PC-3 (cell line): ENCODE measurements around the gene TSC22D3. TPM values are rescaled to one million over a fixed set of nuclear protein-coding genes. Genes with fewer than 3 reads are reported as not detected.

Experiments used
- ATAC-seq: fragments of 200-7000 bp; cut with Tn5 transposase; 2 replicates; pipeline ENCODE4 v1.9.1; 2020; ENCODE audit warnings: mild to moderate bottlenecking, moderate library complexity
- BruUV-seq: library from RNA; stranded (reverse); fragments of 400-500 nt; replicated peaks from 2 replicates; lab custom pipeline; 2021; lab: Mats Ljungman, UMichigan
- CTCF ChIA-PET: fragments of 300-600 bp; sonication (Branson Sonifier 250); formaldehyde crosslinking; loops from one replicate; lab custom pipeline; 2022; ENCODE audit warnings: antibody characterized with exemption; lab: Charles Lee
- POLR2A ChIA-PET: fragments of 300-600 bp; sonication (Branson Sonifier 250); formaldehyde crosslinking; loops from one replicate; lab custom pipeline; 2022; ENCODE audit warnings: antibody characterized with exemption; ENCODE audit not compliant: unreplicated experiment; lab: Charles Lee
- DNase-seq: peaks from one replicate; pipeline ENCODE4 v3.0.0-alpha.2; 2015
- H2AFZ ChIP-seq: fragments of 300-600 bp; sonication (generic); 2 replicates; pipeline ENCODE4 v1.6.0; 2016; ENCODE audit warnings: antibody characterized with exemption, low read length
- H3F3A ChIP-seq: fragments of 300-600 bp; sonication (generic); one replicate; pipeline ENCODE4 v1.6.0; 2017; ENCODE audit warnings: antibody characterized with exemption, low read length, control low read depth, mild to moderate bottlenecking; ENCODE audit not compliant: unreplicated experiment
- H3K27ac ChIP-seq: fragments of 300-600 bp; sonication (generic); 2 replicates; pipeline ENCODE4 v1.5.1; 2016; ENCODE audit warnings: mild to moderate bottlenecking, low read length
- H3K27me3 ChIP-seq: fragments of 300-600 bp; sonication (generic); 2 replicates; pipeline ENCODE4 v1.6.1; 2016; ENCODE audit warnings: low read length, mixed read lengths
- H3K36me3 ChIP-seq: fragments of 300-600 bp; sonication (generic); 2 replicates; pipeline ENCODE4 v1.6.1; 2016; ENCODE audit warnings: low read depth, mixed run types, low read length, mixed read lengths
- H3K4me1 ChIP-seq: fragments of 300-600 bp; sonication (generic); 2 replicates; pipeline ENCODE4 v1.5.1; 2016; ENCODE audit warnings: low read length; ENCODE audit not compliant: insufficient read depth
- H3K4me2 ChIP-seq: fragments of 300-600 bp; sonication (generic); 2 replicates; pipeline ENCODE4 v1.6.0; 2016; ENCODE audit warnings: low read length
- H3K4me3 ChIP-seq: fragments of 300-600 bp; sonication (generic); 2 replicates; pipeline ENCODE4 v1.5.1; 2016; ENCODE audit warnings: mild to moderate bottlenecking, low read length, mixed read lengths
- H3K79me2 ChIP-seq: fragments of 300-600 bp; sonication (generic); 2 replicates; pipeline ENCODE4 v1.6.1; 2017; ENCODE audit warnings: low read length, mixed read lengths
- H3K9ac ChIP-seq: fragments of 300-600 bp; sonication (generic); 2 replicates; pipeline ENCODE4 v1.6.0; 2016; ENCODE audit warnings: mild to moderate bottlenecking, low read length
- H3K9me2 ChIP-seq: fragments of 300-600 bp; sonication (generic); replicated peaks from 2 replicates; pipeline ENCODE4 v1.6.1; 2016; ENCODE audit warnings: mixed run types, low read length, mixed read lengths
- H3K9me3 ChIP-seq: fragments of 300-600 bp; sonication (generic); 2 replicates; pipeline ENCODE4 v1.6.1; 2016; ENCODE audit warnings: low read length, mixed read lengths
- H4K20me1 ChIP-seq: fragments of 300-600 bp; sonication (generic); 2 replicates; pipeline ENCODE4 v1.6.1; 2016; ENCODE audit warnings: low read length, mixed read lengths
- EZH2 ChIP-seq: fragments of 300-600 bp; sonication (generic); IDR thresholded peaks from one replicate; pipeline ENCODE4 v1.6.1; 2017; ENCODE audit warnings: antibody characterized with exemption, mild to moderate bottlenecking, low read length; ENCODE audit not compliant: unreplicated experiment
- EZH2phosphoT487 ChIP-seq: fragments of 300-600 bp; sonication (generic); IDR thresholded peaks from 2 replicates; pipeline ENCODE4 v1.6.1; 2018; ENCODE audit warnings: mild to moderate bottlenecking, antibody characterized with exemption, low read length, borderline replicate concordance
- intact Hi-C: fragments of 100-400 bp; cut with micrococcal nuclease; formaldehyde crosslinking; loops from 2 replicates; pipeline ENCODE4 v1.9.0; 2023
- total RNA-seq: library from RNA; depleted of rRNA; stranded (reverse); fragments of >200 nt; gene quantifications from 2 replicates; pipeline ENCODE4 v1.2.3, GENCODE V29; 2014
- TF ChIP-seq, protein P1 (sequence below): fragments of 300-600 bp; sonication (generic); conservative IDR thresholded peaks from 2 replicates; pipeline ENCODE4 v1.5.1; 2017; ENCODE audit warnings: antibody characterized with exemption, low read depth, mild to moderate bottlenecking, low read length

TSC22D3 gene
- total RNA-seq, 1 experiment from 2014 or later = 17.8 TPM

DNA sequence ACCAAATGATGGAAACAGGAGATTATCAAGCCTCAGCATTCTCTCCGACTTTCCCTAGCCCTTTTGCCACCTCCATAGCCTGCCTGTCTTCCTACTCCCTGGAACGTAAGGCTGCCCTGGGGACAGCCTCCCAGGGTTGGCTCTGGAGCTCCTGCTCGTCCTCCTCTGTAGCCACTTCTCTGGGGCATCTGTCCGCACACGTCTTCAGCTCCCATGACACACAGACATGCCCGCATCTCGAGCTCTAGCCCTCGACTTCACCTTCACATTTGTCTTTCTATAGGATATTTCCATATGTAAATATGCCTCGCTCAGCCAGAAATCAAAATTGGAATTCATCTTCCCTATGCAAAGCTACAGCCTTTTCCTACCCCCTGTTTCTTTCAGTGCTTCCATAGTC, 67.7 kb downstream of the TSC22D3 start:
- Histone ChIP-seq H3K36me3 (no peaks in the 10 kb centered on the region), H3K4me2 (no peak overlapping the region), H4K20me1 (no peaks in the 10 kb centered on the region), H3K4me3 (no peak overlapping the region), H3K79me2 (no peaks in the 10 kb centered on the region), H3K4me1 (peaks cover 13% of the 10 kb centered on the region), H3K27ac (no peak overlapping the region), H3K9me2 (no peaks in the 10 kb centered on the region), H3K9ac (no peak overlapping the region), H2AFZ (no peak overlapping the region), H3K9me3 (no peaks in the 10 kb centered on the region), H3F3A (no peaks in the 10 kb centered on the region), H3K27me3 (no peaks in the 10 kb centered on the region)
- ATAC-seq = no peak
- BruUV-seq = no TSS peak
- TF ChIP-seq, protein P1, sequence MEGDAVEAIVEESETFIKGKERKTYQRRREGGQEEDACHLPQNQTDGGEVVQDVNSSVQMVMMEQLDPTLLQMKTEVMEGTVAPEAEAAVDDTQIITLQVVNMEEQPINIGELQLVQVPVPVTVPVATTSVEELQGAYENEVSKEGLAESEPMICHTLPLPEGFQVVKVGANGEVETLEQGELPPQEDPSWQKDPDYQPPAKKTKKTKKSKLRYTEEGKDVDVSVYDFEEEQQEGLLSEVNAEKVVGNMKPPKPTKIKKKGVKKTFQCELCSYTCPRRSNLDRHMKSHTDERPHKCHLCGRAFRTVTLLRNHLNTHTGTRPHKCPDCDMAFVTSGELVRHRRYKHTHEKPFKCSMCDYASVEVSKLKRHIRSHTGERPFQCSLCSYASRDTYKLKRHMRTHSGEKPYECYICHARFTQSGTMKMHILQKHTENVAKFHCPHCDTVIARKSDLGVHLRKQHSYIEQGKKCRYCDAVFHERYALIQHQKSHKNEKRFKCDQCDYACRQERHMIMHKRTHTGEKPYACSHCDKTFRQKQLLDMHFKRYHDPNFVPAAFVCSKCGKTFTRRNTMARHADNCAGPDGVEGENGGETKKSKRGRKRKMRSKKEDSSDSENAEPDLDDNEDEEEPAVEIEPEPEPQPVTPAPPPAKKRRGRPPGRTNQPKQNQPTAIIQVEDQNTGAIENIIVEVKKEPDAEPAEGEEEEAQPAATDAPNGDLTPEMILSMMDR = no peak
- no peak for TF ChIP-seq EZH2
- ChIA-PET CTCF (no interaction called here), POLR2A (no interaction called here)
- DNase-seq = no peak
- intact Hi-C loops = no loop called here

DNA sequence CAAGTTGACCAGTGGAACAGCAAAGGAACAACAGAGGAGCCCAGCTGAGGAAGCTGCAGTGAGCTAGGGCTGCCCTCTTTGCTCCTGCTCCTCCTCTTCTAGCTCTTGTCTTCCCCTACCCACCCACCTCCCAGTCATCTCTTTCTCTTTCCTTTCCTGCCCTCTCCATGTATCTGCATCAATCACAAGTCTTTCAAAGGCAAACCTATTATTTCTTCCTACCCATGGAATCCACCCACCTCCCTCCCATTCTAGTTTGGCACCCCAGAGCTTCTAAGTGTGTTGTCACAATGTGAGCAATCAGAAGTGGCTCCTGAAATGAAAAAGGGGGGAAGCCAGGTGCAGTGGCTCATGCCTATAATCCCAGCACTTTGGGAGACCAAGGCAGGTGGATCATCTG, 69.3 kb downstream of the TSC22D3 start:
- DNase-seq (no peak), ATAC-seq (no peak)
- H3K4me2 ChIP-seq = no peak overlapping the region
- no peak overlapping the region for H3K27ac ChIP-seq
- intact Hi-C loops = no loop called here
- POLR2A ChIA-PET = no interaction called here
- no peaks in the 10 kb centered on the region for H4K20me1 ChIP-seq
- no peaks in the 10 kb centered on the region for H3K36me3 ChIP-seq
- no peak overlapping the region for H3K4me3 ChIP-seq
- no peaks in the 10 kb centered on the region for H3F3A ChIP-seq
- H3K4me1 ChIP-seq = peaks cover 9% of the 10 kb centered on the region
- BruUV-seq = no TSS peak
- CTCF ChIA-PET = no interaction called here
- H3K9me3 ChIP-seq = no peaks in the 10 kb centered on the region
- TF ChIP-seq, protein P1 = no peak
- no peak for TF ChIP-seq EZH2phosphoT487
- TF ChIP-seq EZH2 = no peak
- H3K27me3 ChIP-seq = no peaks in the 10 kb centered on the region
- no peaks in the 10 kb centered on the region for H3K79me2 ChIP-seq
- H3K9ac ChIP-seq = no peak overlapping the region
- no peak overlapping the region for H2AFZ ChIP-seq
- H3K9me2 ChIP-seq = no peaks in the 10 kb centered on the region

DNA sequence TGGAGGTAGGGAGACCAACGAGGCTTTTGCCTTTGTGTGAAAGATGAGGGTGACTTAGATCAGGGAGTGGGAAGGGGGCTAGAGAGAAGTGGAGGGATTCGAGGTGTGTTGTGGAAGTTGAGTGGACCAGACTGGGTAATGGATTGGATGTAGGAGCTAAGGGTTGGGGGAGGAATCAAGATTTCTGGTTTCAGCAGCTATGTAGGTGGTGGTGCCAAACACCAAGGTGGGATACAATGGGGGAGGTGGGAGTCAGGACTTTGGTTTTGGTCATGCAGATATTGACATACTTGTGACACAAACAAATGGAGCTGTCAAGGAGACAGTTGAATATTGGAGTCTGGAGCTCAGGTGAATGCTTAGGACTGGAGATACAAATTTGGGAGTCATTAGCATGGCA, 71.0 kb downstream of the TSC22D3 start:
- Histone ChIP-seq H3K4me1 (peaks cover 9% of the 10 kb centered on the region; the same call in 1 of the 2 replicates), H4K20me1 (no peaks in the 10 kb centered on the region), H3K36me3 (no peaks in the 10 kb centered on the region), H3K27me3 (no peaks in the 10 kb centered on the region), H3K79me2 (no peaks in the 10 kb centered on the region), H3K27ac (no peak overlapping the region), H3K4me3 (no peak overlapping the region), H3K9me2 (no peaks in the 10 kb centered on the region), H3K9me3 (no peaks in the 10 kb centered on the region), H3K4me2 (no peak overlapping the region), H2AFZ (no peak overlapping the region), H3K9ac (no peak overlapping the region), H3F3A (no peaks in the 10 kb centered on the region)
- POLR2A ChIA-PET = no interaction called here
- CTCF ChIA-PET = no interaction called here
- no TSS peak for BruUV-seq
- TF ChIP-seq EZH2 = no peak
- TF ChIP-seq, protein P1 = no peak
- TF ChIP-seq EZH2phosphoT487 = no peak
- intact Hi-C loops = no loop called here
- no peak for ATAC-seq
- no peak for DNase-seq
